ENCODE measurements around the gene NWD2. TPM values are rescaled to one million over a fixed set of nuclear protein-coding genes. Genes with fewer than 3 reads are reported as not detected.

NWD2 gene
- total RNA-seq, 4 donors from 2014 or later, result 0.22 TPM; not detected in 3

GRCh38 chr4:37453999-37454800 is 209.7 kb downstream of the NWD2 start:
- peaks cover 6 to 17% (median 10%) of the 10 kb centered on the region in 3 donors for H3K4me1 ChIP-seq
- TF ChIP-seq CTCF (IDR thresholded peaks at IDR 0.05) (no peak), POLR2A (IDR thresholded peaks at IDR 0.05) (no peak)
- 8 to 12% methylated on average over 18 of the region's 32 CpGs for WGBS, 2 donors
- DNase-seq, result no peak
- no peaks in the 10 kb centered on the region for H3K36me3 ChIP-seq
- H3K27me3 ChIP-seq, result peaks cover 0 to 92% (median 0%) of the 10 kb centered on the region in 4 donors
- H3K27ac ChIP-seq, result no peak overlapping the region
- no peaks in the 10 kb centered on the region for H3K9me3 ChIP-seq
- peak overlapping the region; percentile 31 to 67 (median 49) for H3K4me3 ChIP-seq
- intact Hi-C loops (cut with DNase I), result loop anchor here (5.0 kb wide), 1 partner anchor 113 kb away; no protein-coding TSS in a partner anchor

- TF ChIP-seq CTCF (IDR thresholded peaks at IDR 0.05) (no peak), POLR2A (IDR thresholded peaks at IDR 0.05) (no peak)
- DNase-seq, result no peak
- intact Hi-C loops (cut with DNase I), result no loop called here
- Histone ChIP-seq H3K27ac (no peak overlapping the region), H3K4me3 (no peak overlapping the region), H3K27me3 (peaks cover 0 to 83% (median 0%) of the 10 kb centered on the region in 4 donors), H3K9me3 (no peaks in the 10 kb centered on the region), H3K36me3 (no peaks in the 10 kb centered on the region), H3K4me1 (peaks cover 6 to 17% (median 10%) of the 10 kb centered on the region in 3 donors)
- WGBS, 2 donors, result 85 to 86% methylated on average over 11 of the region's 11 CpGs
Measured at GRCh38 chr4:37455301-37456131, 211.0 kb downstream of the NWD2 start.

- TF ChIP-seq CTCF (IDR thresholded peaks at IDR 0.05), result no peak
- H3K4me1 ChIP-seq, result no peaks in the 10 kb centered on the region
- no peaks in the 10 kb centered on the region for H3K9me3 ChIP-seq
- no peak overlapping the region for H3K27ac ChIP-seq
- H3K27me3 ChIP-seq, result peaks cover 0 to 31% (median 0%) of the 10 kb centered on the region in 4 donors
- no peaks in the 10 kb centered on the region for H3K36me3 ChIP-seq
- H3K4me3 ChIP-seq, result no peak overlapping the region
- intact Hi-C loops (cut with DNase I), result no loop called here
- DNase-seq, result no peak
- whole genome bisulfite sequencing, 2 donors, result 55 to 60% methylated on average over 1 of the region's 1 CpG
Measured at GRCh38 chr4:37461801-37462200, 217.3 kb downstream of the NWD2 start.

GRCh38 chr4:37463033-37463856 is 218.7 kb downstream of the NWD2 start:
- TF ChIP-seq CTCF (IDR thresholded peaks at IDR 0.05) (no peak), POLR2A (IDR thresholded peaks at IDR 0.05) (no peak)
- 70 to 78% methylated on average over 4 to 5 of the region's 5 CpGs for WGBS, 2 donors
- Histone ChIP-seq H3K36me3 (no peaks in the 10 kb centered on the region), H3K27me3 (peaks cover 0 to 16% (median 0%) of the 10 kb centered on the region in 4 donors), H3K4me3 (no peak overlapping the region), H3K9me3 (no peaks in the 10 kb centered on the region), H3K27ac (no peak overlapping the region), H3K4me1 (no peaks in the 10 kb centered on the region)
- no peak for DNase-seq
- intact Hi-C loops (cut with DNase I), result no loop called here
